Activated CD4-positive, alpha-beta T cell treated with anti-CD3 and anti-CD28 coated beads, Interleukin-2, amount 10 ng/mL, durations not matched to agents 7 days and 5 days (primary cell): ENCODE data around the gene STAG1. TPM values are rescaled to one million over a fixed set of nuclear protein-coding genes. Genes with fewer than 3 reads are reported as not detected.
"Not testable (repeated sequence)": the region's sequence is repeated elsewhere in the genome, so short reads cannot be mapped to it uniquely, and the experiment has no call there.

Experiments used
- CTCF ChIA-PET: fragments of 350-600 bp; sonication (Branson Sonifier 250); formaldehyde crosslinking; loops from one replicate; lab custom pipeline; 2021; ENCODE audit warnings: antibody characterized with exemption; lab: Charles Lee
- POLR2A ChIA-PET: fragments of 350-600 bp; sonication (Branson Sonifier 250); formaldehyde crosslinking; loops from one replicate; lab custom pipeline; 2021; ENCODE audit warnings: antibody characterized with exemption; lab: Charles Lee
- DNase-seq: peaks from one replicate; pipeline ENCODE4 v3.0.0-alpha.2; 2020
- H3K27ac Mint-ChIP-seq: one replicate; pipeline ENCODE4 v1.8.0; 2021; ENCODE audit warnings: mild to moderate bottlenecking, moderate library complexity, mixed read lengths
- H3K27me3 Mint-ChIP-seq: one replicate; pipeline ENCODE4 v1.8.0; 2021; ENCODE audit warnings: mixed read lengths
- H3K36me3 Mint-ChIP-seq: one replicate; pipeline ENCODE4 v1.8.0; 2021; ENCODE audit warnings: low read depth, mixed read lengths
- H3K4me1 Mint-ChIP-seq: one replicate; pipeline ENCODE4 v1.8.0; 2021; ENCODE audit warnings: mixed read lengths
- H3K4me3 Mint-ChIP-seq: one replicate; pipeline ENCODE4 v1.8.0; 2021; ENCODE audit warnings: mild to moderate bottlenecking, moderate library complexity, mixed read lengths
- H3K9me3 Mint-ChIP-seq: one replicate; pipeline ENCODE4 v1.8.0; 2021; ENCODE audit warnings: mixed read lengths
- total RNA-seq, 2 experiments: library from RNA; stranded (reverse); gene quantifications; one replicate each; pipeline ENCODE4 v1.2.3, GENCODE V29; 2021

The STAG1 gene
- total RNA-seq, 2 experiments from 2014 or later, result 40.9 to 45.7 TPM

DNA sequence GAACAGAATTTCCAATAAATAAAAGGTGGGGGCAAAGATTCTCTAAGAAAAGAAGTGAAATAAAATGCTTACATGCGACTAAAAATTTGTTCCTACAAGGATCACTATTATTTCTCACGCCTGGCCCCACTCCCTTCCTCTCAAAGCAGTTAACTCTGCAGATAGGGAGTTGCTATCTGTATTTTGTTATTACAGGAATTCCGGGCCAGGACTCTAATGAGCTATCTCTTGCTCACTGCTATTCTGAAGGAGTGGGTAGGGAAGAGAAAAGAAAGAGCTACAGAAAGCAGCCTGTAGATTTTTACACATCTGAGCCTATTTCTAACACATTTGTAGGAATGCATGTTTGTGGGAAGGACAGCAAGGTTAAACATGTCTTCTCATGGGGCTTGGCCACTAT is 361.6 kb downstream of the STAG1 start:
- Mint-ChIP-seq H3K4me1 (peaks cover under 1% of the 10 kb centered on the region), H3K27me3 (no peaks in the 10 kb centered on the region), H3K36me3 (peaks cover 3% of the 10 kb centered on the region), H3K27ac (no peak overlapping the region), H3K9me3 (no peaks in the 10 kb centered on the region), H3K4me3 (no peak overlapping the region)
- DNase-seq, result no peak
- POLR2A ChIA-PET, result interaction anchor here (1.0 kb wide), 1 partner anchor 362 kb away, joined by 6 read pairs; the partner anchor contains the start of gene STAG1
- CTCF ChIA-PET, result interaction anchor here (0.8 to 2.5 kb wide), 4 partner anchors 12 to 362 kb away, joined by 3 to 14 read pairs (median 3); partner anchors contain the start of gene STAG1

DNA sequence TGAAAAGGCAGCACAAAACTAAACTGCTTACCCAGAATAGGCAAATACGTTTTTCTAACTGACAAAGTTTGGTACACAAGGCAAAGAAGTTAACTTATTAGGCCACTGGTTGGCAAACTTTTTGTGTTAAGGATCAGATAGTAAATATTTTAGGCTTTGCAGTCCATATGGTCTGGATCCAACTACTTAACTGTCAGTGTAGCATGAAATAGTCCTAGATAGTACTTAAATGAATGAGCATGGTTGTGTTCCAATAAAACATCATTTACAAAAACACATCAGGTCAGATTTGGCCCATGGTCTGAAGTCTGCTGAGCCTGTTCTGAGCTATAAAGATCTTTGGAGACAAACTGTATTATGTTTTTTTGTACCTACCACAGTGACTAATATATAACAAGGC is 365.1 kb downstream of the STAG1 start:
- no peaks in the 10 kb centered on the region for H3K9me3 Mint-ChIP-seq
- CTCF ChIA-PET, result interaction anchor here (1.0 kb wide), 1 partner anchor 128 kb away, joined by 3 read pairs; no protein-coding TSS in a partner anchor
- no peak overlapping the region for H3K27ac Mint-ChIP-seq
- peaks cover 7% of the 10 kb centered on the region for H3K4me1 Mint-ChIP-seq
- DNase-seq, result no peak
- H3K4me3 Mint-ChIP-seq, result no peak overlapping the region
- no peaks in the 10 kb centered on the region for H3K27me3 Mint-ChIP-seq
- POLR2A ChIA-PET, result no interaction called here
- H3K36me3 Mint-ChIP-seq, result peaks cover 3% of the 10 kb centered on the region

DNA sequence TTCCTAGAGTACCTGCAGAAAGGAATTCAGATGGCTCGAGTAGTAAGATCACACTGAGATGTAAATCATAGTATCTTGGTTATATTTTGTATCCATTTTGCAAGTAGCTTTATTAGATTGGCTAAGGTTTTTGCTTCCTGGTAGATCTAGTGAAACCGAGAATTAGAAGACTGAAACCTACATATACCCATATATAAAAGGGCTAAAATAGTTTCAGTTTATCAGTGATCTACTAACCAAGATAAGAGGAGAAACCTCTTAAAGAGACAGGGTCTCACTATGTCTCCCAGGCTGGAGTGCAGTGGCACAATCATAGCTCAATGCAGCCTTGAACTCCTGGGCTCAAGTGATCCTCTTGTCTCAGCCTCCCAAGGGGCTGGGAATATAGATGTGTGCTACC is 366.7 kb downstream of the STAG1 start:
- peak overlapping the region; percentile 19 for H3K27ac Mint-ChIP-seq
- ChIA-PET POLR2A (no interaction called here), CTCF (no interaction called here)
- H3K36me3 Mint-ChIP-seq, result peaks cover 5% of the 10 kb centered on the region
- H3K9me3 Mint-ChIP-seq, result no peaks in the 10 kb centered on the region
- H3K4me1 Mint-ChIP-seq, result peaks cover 7% of the 10 kb centered on the region
- no peaks in the 10 kb centered on the region for H3K27me3 Mint-ChIP-seq
- no peak overlapping the region for H3K4me3 Mint-ChIP-seq
- no peak for DNase-seq

DNA sequence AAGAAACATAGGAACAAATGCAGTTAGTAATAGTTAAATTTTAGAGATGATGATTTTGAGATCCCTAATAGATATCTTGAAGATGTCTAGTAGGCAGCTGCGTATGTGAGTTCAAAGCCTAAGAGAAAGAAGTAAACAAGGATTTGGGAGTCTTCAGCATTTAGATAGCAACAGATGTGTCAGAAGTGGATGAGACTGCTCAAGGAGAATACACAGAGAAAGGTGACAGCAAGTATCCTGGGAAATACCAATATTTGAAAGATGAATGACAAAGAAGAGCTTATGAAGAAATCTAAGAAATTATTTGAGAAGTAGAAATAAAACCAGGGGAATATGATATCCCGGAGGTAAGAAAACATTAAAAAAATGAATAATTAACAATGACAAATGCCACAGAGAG is 371.1 kb downstream of the STAG1 start:
- ChIA-PET CTCF (interaction anchor here (1.0 kb wide), 1 partner anchor 10 kb away, joined by 3 read pairs; no protein-coding TSS in a partner anchor), POLR2A (interaction anchor here (0.6 kb wide), 1 partner anchor 85 kb away, joined by 4 read pairs; no protein-coding TSS in a partner anchor)
- H3K9me3 Mint-ChIP-seq, result no peaks in the 10 kb centered on the region
- no peak for DNase-seq
- H3K4me1 Mint-ChIP-seq, result peaks cover 7% of the 10 kb centered on the region
- no peaks in the 10 kb centered on the region for H3K27me3 Mint-ChIP-seq
- H3K27ac Mint-ChIP-seq, result no peak overlapping the region
- peaks cover 10% of the 10 kb centered on the region for H3K36me3 Mint-ChIP-seq
- no peak overlapping the region for H3K4me3 Mint-ChIP-seq

DNA sequence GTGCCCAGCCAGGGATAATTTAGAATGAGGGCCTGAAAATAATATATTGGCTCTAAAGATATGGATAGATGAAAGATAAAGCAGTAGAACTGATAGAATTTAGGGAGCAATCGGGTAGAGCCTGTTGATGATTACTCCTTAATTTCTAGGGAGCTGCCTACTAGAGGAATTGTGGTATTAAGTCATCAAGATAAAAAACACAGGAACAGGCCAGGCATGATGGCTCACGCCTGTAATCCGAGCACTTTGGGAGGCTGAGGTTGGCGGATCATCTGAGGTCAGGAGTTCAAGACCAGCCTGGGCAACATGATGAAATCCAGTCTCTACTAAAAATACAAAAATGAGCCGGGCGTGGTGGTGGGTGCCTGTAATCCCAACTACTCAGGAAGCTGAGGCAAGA is 371.6 kb downstream of the STAG1 start:
- H3K27ac Mint-ChIP-seq, result no peak overlapping the region
- no peaks in the 10 kb centered on the region for H3K27me3 Mint-ChIP-seq
- DNase-seq, result no peak
- H3K9me3 Mint-ChIP-seq, result no peaks in the 10 kb centered on the region
- peaks cover 12% of the 10 kb centered on the region for H3K36me3 Mint-ChIP-seq
- peaks cover 6% of the 10 kb centered on the region for H3K4me1 Mint-ChIP-seq
- CTCF ChIA-PET, result interaction anchor here (1.0 kb wide), 1 partner anchor 11 kb away, joined by 3 read pairs; no protein-coding TSS in a partner anchor
- no peak overlapping the region for H3K4me3 Mint-ChIP-seq
- POLR2A ChIA-PET, result no interaction called here

DNA sequence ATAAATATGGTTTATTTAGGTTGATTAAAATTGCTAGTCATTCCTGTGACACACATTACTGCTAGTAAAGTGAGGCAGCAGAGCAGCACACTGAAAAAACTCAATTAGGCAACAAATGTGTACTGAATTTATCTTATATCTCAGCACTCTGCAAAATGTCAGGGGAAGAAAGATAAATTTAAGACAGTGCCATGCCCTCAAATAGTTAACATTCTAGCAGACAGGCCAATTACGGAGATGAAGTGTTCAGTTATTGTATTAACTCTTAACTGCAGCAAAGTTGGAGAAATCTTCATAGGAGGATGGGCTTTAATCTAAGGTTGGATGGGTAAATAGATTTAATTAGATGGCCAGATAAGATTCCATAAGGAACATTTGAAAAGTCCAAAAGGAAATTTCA is 374.2 kb downstream of the STAG1 start:
- no peaks in the 10 kb centered on the region for H3K4me1 Mint-ChIP-seq

DNA sequence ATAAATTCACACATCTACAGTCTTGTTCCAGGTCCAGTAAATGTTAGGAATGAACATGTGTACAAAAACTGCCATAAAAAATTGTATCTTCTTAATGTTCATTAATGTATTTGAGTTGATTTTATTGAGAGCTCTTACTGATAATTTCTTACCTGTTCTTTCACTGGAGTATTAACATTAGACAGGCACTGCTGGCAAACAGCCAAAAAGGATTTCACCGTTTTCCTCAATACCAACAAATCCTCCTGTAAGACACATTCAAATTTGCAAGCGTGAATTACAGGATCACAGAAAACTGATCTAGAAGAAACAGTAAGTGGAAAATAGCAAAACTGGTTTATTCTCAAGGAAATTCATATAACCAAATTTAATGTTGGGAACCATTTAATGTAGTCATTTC is 374.7 kb downstream of the STAG1 start:
- CTCF ChIA-PET, result no interaction called here

More for the DNA sequence above, 374.2 kb downstream of the STAG1 start:
- no peak overlapping the region for H3K27ac Mint-ChIP-seq
- H3K27me3 Mint-ChIP-seq, result no peaks in the 10 kb centered on the region
- peaks cover 26% of the 10 kb centered on the region for H3K36me3 Mint-ChIP-seq
- DNase-seq, result no peak
- ChIA-PET CTCF (no interaction called here), POLR2A (no interaction called here)
- no peaks in the 10 kb centered on the region for H3K9me3 Mint-ChIP-seq
- no peak overlapping the region for H3K4me3 Mint-ChIP-seq

DNA sequence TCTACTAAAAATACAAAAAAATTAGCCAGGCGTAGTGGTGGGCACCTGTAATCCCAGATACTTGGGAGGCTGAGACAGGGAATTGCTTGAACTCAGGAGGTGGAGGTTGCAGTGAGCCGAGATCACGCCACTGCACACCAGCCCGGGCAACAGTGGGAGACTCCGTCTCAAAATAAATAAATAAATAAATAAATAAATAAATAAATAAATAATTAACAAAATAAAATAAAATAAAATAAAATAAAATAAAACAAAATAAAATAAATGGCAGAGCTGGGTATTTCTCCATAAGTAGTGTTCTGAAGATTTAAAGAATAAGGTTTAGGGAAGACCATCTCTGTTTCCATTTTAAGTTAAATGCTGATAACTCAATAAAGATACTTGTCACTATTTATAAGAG is 376.4 kb downstream of the STAG1 start:
- H3K27ac Mint-ChIP-seq, H3K4me1 Mint-ChIP-seq, H3K9me3 Mint-ChIP-seq, DNase-seq, POLR2A ChIA-PET, H3K27me3 Mint-ChIP-seq, H3K4me3 Mint-ChIP-seq: not testable (repeated sequence)
- CTCF ChIA-PET, result interaction anchor here (1.4 kb wide), 1 partner anchor 10 kb away, joined by 3 read pairs; no protein-coding TSS in a partner anchor
- H3K36me3 Mint-ChIP-seq, result peaks cover 35% of the 10 kb centered on the region

More for the DNA sequence above, 374.7 kb downstream of the STAG1 start:
- no peak overlapping the region for H3K4me3 Mint-ChIP-seq
- H3K4me1 Mint-ChIP-seq, result no peaks in the 10 kb centered on the region
- no peaks in the 10 kb centered on the region for H3K27me3 Mint-ChIP-seq
- no peak for DNase-seq
- no peaks in the 10 kb centered on the region for H3K9me3 Mint-ChIP-seq
- H3K36me3 Mint-ChIP-seq, result peaks cover 29% of the 10 kb centered on the region
- H3K27ac Mint-ChIP-seq, result no peak overlapping the region
- POLR2A ChIA-PET, result no interaction called here

DNA sequence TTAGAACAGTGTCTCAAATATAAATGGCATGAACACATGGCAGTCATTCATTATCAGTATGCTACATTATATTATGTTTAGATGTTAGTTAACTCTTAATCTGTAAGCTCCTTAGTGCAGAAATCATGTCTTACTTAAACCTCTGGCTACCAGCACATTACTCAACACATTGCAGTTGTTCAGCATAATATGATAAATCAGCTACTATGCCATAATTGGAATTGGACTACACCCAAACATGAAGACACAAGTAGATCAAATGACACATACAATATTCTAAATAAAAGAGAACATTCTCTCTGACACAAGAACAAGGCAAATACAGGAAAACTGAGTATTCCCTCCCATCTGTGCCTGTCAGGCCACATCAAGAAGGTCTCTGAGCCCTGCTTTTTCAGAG is 385.9 kb downstream of the STAG1 start:
- H3K27me3 Mint-ChIP-seq, result no peaks in the 10 kb centered on the region
- H3K36me3 Mint-ChIP-seq, result peaks cover 12% of the 10 kb centered on the region
- no peaks in the 10 kb centered on the region for H3K9me3 Mint-ChIP-seq
- no peaks in the 10 kb centered on the region for H3K4me1 Mint-ChIP-seq
- CTCF ChIA-PET, result interaction anchor here (1.0 to 1.1 kb wide), 3 partner anchors 10 to 648 kb away, joined by 3 read pairs; no protein-coding TSS in a partner anchor
- no peak overlapping the region for H3K27ac Mint-ChIP-seq
- no peak overlapping the region for H3K4me3 Mint-ChIP-seq
- POLR2A ChIA-PET, result interaction anchor here (0.5 kb wide), 1 partner anchor 581 kb away, joined by 3 read pairs; no protein-coding TSS in a partner anchor
- DNase-seq, result no peak

DNA sequence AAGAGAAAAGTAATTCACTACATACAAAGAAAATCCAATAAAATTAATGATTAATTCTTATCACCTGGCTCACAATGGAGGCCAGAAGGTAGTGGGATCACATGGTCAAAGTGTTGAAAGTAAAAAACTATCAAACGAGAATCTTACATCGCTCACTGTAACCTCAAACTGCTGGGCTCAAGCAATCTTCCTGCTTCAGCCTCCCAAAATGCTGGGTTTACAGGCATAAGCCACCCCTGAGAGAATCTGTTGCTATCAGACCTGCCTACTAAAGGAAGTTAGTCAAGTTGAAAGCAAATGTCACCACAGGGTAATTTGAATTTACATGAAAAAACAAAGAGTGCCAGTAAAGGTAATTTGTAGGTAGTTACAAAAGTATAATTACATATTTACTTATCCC is 398.7 kb downstream of the STAG1 start:
- H3K4me3 Mint-ChIP-seq, result no peak overlapping the region
- DNase-seq, result peak; percentile 26
- H3K27ac Mint-ChIP-seq, result peak overlapping the region; percentile 3
- ChIA-PET POLR2A (no interaction called here), CTCF (interaction anchor here (1.7 kb wide), 1 partner anchor 661 kb away, joined by 3 read pairs; no protein-coding TSS in a partner anchor)
- peaks cover 28% of the 10 kb centered on the region for H3K36me3 Mint-ChIP-seq
- peaks cover 8% of the 10 kb centered on the region for H3K9me3 Mint-ChIP-seq
- H3K4me1 Mint-ChIP-seq, result peaks cover 14% of the 10 kb centered on the region
- no peaks in the 10 kb centered on the region for H3K27me3 Mint-ChIP-seq

DNA sequence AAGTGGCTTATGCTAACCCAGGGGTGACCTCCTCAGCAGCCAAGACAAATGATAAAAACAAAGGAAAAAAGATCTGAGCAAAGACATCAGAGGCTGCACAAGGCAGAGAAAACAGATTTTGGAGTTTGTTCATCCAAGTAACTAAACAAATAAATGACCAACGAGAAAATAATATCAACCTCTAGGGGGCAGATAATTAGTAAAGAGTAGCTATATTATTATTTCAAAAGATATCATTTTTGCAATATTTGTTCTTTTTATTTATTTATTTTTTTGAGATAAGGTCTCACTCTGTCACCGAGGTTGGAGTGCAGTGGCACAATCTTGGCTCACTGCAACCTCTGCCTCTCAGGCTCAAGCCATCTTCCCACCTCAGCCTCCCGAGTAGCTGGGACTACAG is 400.3 kb downstream of the STAG1 start:
- H3K36me3 Mint-ChIP-seq, result peaks cover 27% of the 10 kb centered on the region
- H3K27ac Mint-ChIP-seq, result no peak overlapping the region
- H3K27me3 Mint-ChIP-seq, result no peaks in the 10 kb centered on the region
- no peak overlapping the region for H3K4me3 Mint-ChIP-seq
- no peak for DNase-seq
- H3K4me1 Mint-ChIP-seq, result peaks cover 14% of the 10 kb centered on the region
- ChIA-PET POLR2A (no interaction called here), CTCF (interaction anchor here (0.8 to 1.7 kb wide), 4 partner anchors 18 to 662 kb away, joined by 3 to 4 read pairs (median 3); no protein-coding TSS in a partner anchor)
- H3K9me3 Mint-ChIP-seq, result peaks cover 8% of the 10 kb centered on the region

DNA sequence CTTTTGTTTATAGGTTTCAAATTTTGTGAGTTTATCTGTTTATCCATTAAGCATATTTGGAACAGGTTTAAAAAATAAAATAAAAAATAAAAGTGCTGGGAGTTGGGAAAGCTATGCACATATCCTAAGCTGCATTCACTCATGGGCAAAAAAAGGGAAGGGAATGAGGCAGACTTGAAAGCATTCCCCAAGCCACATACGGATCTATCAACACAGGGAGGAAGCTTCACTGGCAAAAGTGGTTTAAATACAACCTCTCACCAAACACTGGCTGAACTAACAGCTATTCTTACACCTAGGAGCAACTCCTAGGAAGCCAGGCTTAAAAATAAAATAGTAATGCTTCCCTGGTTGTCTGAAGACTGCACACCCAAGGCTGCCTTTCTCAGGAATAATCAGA is 400.8 kb downstream of the STAG1 start:
- H3K36me3 Mint-ChIP-seq, result peaks cover 27% of the 10 kb centered on the region
- peaks cover 14% of the 10 kb centered on the region for H3K4me1 Mint-ChIP-seq
- DNase-seq, result no peak
- no peaks in the 10 kb centered on the region for H3K27me3 Mint-ChIP-seq
- CTCF ChIA-PET, result interaction anchor here (0.7 to 1.5 kb wide), 4 partner anchors 17 to 45 kb away, joined by 3 to 4 read pairs (median 3); no protein-coding TSS in a partner anchor
- no peak overlapping the region for H3K27ac Mint-ChIP-seq
- no peak overlapping the region for H3K4me3 Mint-ChIP-seq
- H3K9me3 Mint-ChIP-seq, result peaks cover 8% of the 10 kb centered on the region
- POLR2A ChIA-PET, result no interaction called here

DNA sequence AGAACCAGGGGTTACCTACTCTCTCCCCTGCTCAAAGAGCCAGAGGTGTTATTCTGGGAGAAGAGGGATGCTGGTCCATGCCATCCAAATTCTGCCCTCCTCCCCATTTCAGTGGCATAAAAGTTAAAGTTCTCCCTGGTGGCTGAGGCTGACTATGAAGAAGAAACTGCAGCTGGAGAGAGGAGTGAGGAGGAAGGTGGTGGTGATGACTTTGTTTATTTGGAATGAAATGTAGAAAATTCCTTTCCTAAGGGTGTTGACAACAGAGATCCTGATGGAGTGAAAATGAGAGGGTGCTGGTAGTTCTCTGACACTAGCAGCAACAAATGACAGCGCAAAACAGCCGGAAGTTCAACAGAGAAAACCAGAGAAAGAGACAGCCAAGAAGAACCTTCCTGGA is 401.6 kb downstream of the STAG1 start:
- H3K9me3 Mint-ChIP-seq, result peaks cover 4% of the 10 kb centered on the region
- no peak for DNase-seq
- POLR2A ChIA-PET, result no interaction called here
- peaks cover 14% of the 10 kb centered on the region for H3K4me1 Mint-ChIP-seq
- no peaks in the 10 kb centered on the region for H3K27me3 Mint-ChIP-seq
- peaks cover 25% of the 10 kb centered on the region for H3K36me3 Mint-ChIP-seq
- no peak overlapping the region for H3K4me3 Mint-ChIP-seq
- CTCF ChIA-PET, result interaction anchor here (0.6 kb wide), 2 partner anchors 17 to 92 kb away, joined by 3 to 4 read pairs; no protein-coding TSS in a partner anchor
- no peak overlapping the region for H3K27ac Mint-ChIP-seq
